ENCODE results near the gene CPAMD8.

Gene CPAMD8

GRCh38 chr19:16861011-16861410 lies 165.6 kb downstream of the CPAMD8 start:
- H3K27ac Mint-ChIP-seq: peak overlapping the region; percentile 29
- peaks cover 8% of the 10 kb centered on the region for H3K4me1 Mint-ChIP-seq
- H3K27me3 Mint-ChIP-seq (ENCODE audit: low read depth, poor library complexity): no peaks in the 10 kb centered on the region
- no peaks in the 10 kb centered on the region for H3K9me3 Mint-ChIP-seq
- H3K4me3 Mint-ChIP-seq: no peak overlapping the region
- no peak for DNase-seq
- peaks cover 55% of the 10 kb centered on the region for H3K36me3 Mint-ChIP-seq (ENCODE audit: low read depth)
- no peak for TF ChIP-seq CTCF (IDR thresholded peaks at IDR 0.05)

- peak overlapping the region; percentile 46 for H3K27ac Mint-ChIP-seq
- peaks cover 49% of the 10 kb centered on the region for H3K36me3 Mint-ChIP-seq (ENCODE audit: low read depth)
- peaks cover 8% of the 10 kb centered on the region for H3K4me1 Mint-ChIP-seq
- no peaks in the 10 kb centered on the region for H3K9me3 Mint-ChIP-seq
- no peak for DNase-seq
- H3K27me3 Mint-ChIP-seq (ENCODE audit: low read depth, poor library complexity): no peaks in the 10 kb centered on the region
- no peak overlapping the region for H3K4me3 Mint-ChIP-seq
- no peak for TF ChIP-seq CTCF (IDR thresholded peaks at IDR 0.05)
Observed at GRCh38 chr19:16860118-16860517, 166.5 kb downstream of the CPAMD8 start.

- H3K27ac Mint-ChIP-seq: peak overlapping the region; percentile 46
- H3K4me1 Mint-ChIP-seq: peaks cover 8% of the 10 kb centered on the region
- DNase-seq: no peak
- H3K4me3 Mint-ChIP-seq: no peak overlapping the region
- H3K36me3 Mint-ChIP-seq (ENCODE audit: low read depth): peaks cover 54% of the 10 kb centered on the region
- H3K27me3 Mint-ChIP-seq (ENCODE audit: low read depth, poor library complexity): no peaks in the 10 kb centered on the region
- TF ChIP-seq CTCF (IDR thresholded peaks at IDR 0.05): no peak
- H3K9me3 Mint-ChIP-seq: no peaks in the 10 kb centered on the region
Observed at GRCh38 chr19:16859626-16860025, 167.0 kb downstream of the CPAMD8 start.

GRCh38 chr19:16856091-16856490 lies 170.5 kb downstream of the CPAMD8 start:
- no peaks in the 10 kb centered on the region for H3K27me3 Mint-ChIP-seq (ENCODE audit: low read depth, poor library complexity)
- H3K4me1 Mint-ChIP-seq: peaks cover 8% of the 10 kb centered on the region
- peaks cover 49% of the 10 kb centered on the region for H3K36me3 Mint-ChIP-seq (ENCODE audit: low read depth)
- H3K4me3 Mint-ChIP-seq: no peak overlapping the region
- TF ChIP-seq CTCF (IDR thresholded peaks at IDR 0.05): no peak
- DNase-seq: no peak
- H3K27ac Mint-ChIP-seq: no peak overlapping the region
- no peaks in the 10 kb centered on the region for H3K9me3 Mint-ChIP-seq

- H3K27ac Mint-ChIP-seq: no peak overlapping the region
- no peak overlapping the region for H3K4me3 Mint-ChIP-seq
- peaks cover 62% of the 10 kb centered on the region for H3K36me3 Mint-ChIP-seq (ENCODE audit: low read depth)
- no peak for TF ChIP-seq CTCF (IDR thresholded peaks at IDR 0.05)
- no peaks in the 10 kb centered on the region for H3K4me1 Mint-ChIP-seq
- no peaks in the 10 kb centered on the region for H3K27me3 Mint-ChIP-seq (ENCODE audit: low read depth, poor library complexity)
- H3K9me3 Mint-ChIP-seq: no peaks in the 10 kb centered on the region
- no peak for DNase-seq
Observed at GRCh38 chr19:16853066-16853465, 173.5 kb downstream of the CPAMD8 start.

- Mint-ChIP-seq H3K4me3 (no peak overlapping the region), H3K36me3 (ENCODE audit: low read depth) (peaks cover 70% of the 10 kb centered on the region), H3K27me3 (ENCODE audit: low read depth, poor library complexity) (no peaks in the 10 kb centered on the region), H3K27ac (no peak overlapping the region), H3K4me1 (no peaks in the 10 kb centered on the region), H3K9me3 (no peaks in the 10 kb centered on the region)
- TF ChIP-seq CTCF (IDR thresholded peaks at IDR 0.05): no peak
- no peak for DNase-seq
Observed at GRCh38 chr19:16851031-16851712, 175.4 kb downstream of the CPAMD8 start.
